HEK293 (cell line): ENCODE results near the gene EHMT1.

Experiments
- CTCF ChIA-PET: fragments of 350-600 bp; formaldehyde crosslinking; extraction: SDS; loops from one replicate; lab custom pipeline; 2021; ENCODE audit warnings: antibody characterized with exemption; lab: Yijun Ruan, JAX
- POLR2A ChIA-PET: fragments of 300-600 bp; formaldehyde crosslinking; extraction: SDS; loops from one replicate; lab custom pipeline; 2020; ENCODE audit warnings: antibody characterized with exemption, inconsistent platforms; lab: Yijun Ruan, JAX
- H3K27ac ChIP-seq: fragments of 200-500 bp; sonication (Bioruptor generic); 2 replicates; pipeline ENCODE4 v1.5.1; 2014; ENCODE audit warnings: low read depth, low read length, control low read depth, inconsistent platforms; ENCODE audit errors: extremely low read depth
- H3K36me3 ChIP-seq, 2 experiments: fragments of 200-500 bp in 1 of 2; sonication (Bioruptor generic) in 1 of 2; 1 replicate in 1 of 2; 2 replicates in 1 of 2; pipeline ENCODE4 v1.5.1; 2014 to 2017; ENCODE audit warnings: inconsistent platforms in 2 of 2, low read length in 2 of 2; ENCODE audit not compliant: control insufficient read depth in 2 of 2, insufficient read depth in 1 of 2
- H3K4me1 ChIP-seq: fragments of 200-500 bp; sonication (Bioruptor generic); 2 replicates; pipeline ENCODE4 v1.5.1; 2014; ENCODE audit warnings: mild to moderate bottlenecking, low read length, inconsistent platforms; ENCODE audit not compliant: control insufficient read depth, insufficient read depth
- H3K4me3 ChIP-seq: 2 replicates; pipeline ENCODE4 v1.5.1; 2011; ENCODE audit warnings: low read depth, mild to moderate bottlenecking, control low read depth, low read length, moderate library complexity
- H3K9me3 ChIP-seq: fragments of 200-500 bp; sonication (Bioruptor generic); 2 replicates; pipeline ENCODE4 v1.5.1; 2014; ENCODE audit warnings: low read depth, low read length, inconsistent platforms; ENCODE audit not compliant: control insufficient read depth, insufficient read depth
- ATF2 ChIP-seq: fragments of 450-650 bp; formaldehyde crosslinking; IDR thresholded peaks from 2 replicates; pipeline ENCODE4 v1.5.1; 2016; ENCODE audit warnings: missing biosample characterization, missing genetic modification characterization, low read depth
- BCL6B ChIP-seq: fragments of 450-650 bp; formaldehyde crosslinking; IDR thresholded peaks from 2 replicates; pipeline ENCODE4 v1.5.1; 2017; ENCODE audit warnings: missing biosample characterization, missing genetic modification characterization
- FEZF1 ChIP-seq: fragments of 450-650 bp; formaldehyde crosslinking; IDR thresholded peaks from 2 replicates; pipeline ENCODE4 v1.5.1; 2016; ENCODE audit warnings: missing biosample characterization, missing genetic modification characterization
- GLIS2 ChIP-seq: fragments of 450-650 bp; formaldehyde crosslinking; IDR thresholded peaks from 2 replicates; pipeline ENCODE4 v1.5.1; 2016; ENCODE audit warnings: missing biosample characterization, missing genetic modification characterization
- HIC1 ChIP-seq: fragments of 450-650 bp; formaldehyde crosslinking; IDR thresholded peaks from 2 replicates; pipeline ENCODE4 v1.5.1; 2016; ENCODE audit warnings: missing biosample characterization, missing genetic modification characterization
- HOXA7 ChIP-seq: sonication (generic); formaldehyde crosslinking; IDR thresholded peaks from 2 replicates; pipeline ENCODE4 v1.8.1; 2022; ENCODE audit warnings: missing genetic modification reagents, borderline replicate concordance
- KLF7 ChIP-seq: fragments of 450-650 bp; formaldehyde crosslinking; IDR thresholded peaks from 2 replicates; pipeline ENCODE4 v1.5.1; 2016; ENCODE audit warnings: missing biosample characterization, missing genetic modification characterization, borderline replicate concordance
- OVOL3 ChIP-seq: fragments of 450-650 bp; formaldehyde crosslinking; IDR thresholded peaks from 2 replicates; pipeline ENCODE4 v1.5.1; 2016; ENCODE audit warnings: missing biosample characterization, missing genetic modification characterization
- YY2 ChIP-seq: fragments of 450-650 bp; formaldehyde crosslinking; IDR thresholded peaks from 2 replicates; pipeline ENCODE4 v1.5.1; 2016; ENCODE audit warnings: missing biosample characterization, missing genetic modification characterization
- ZBTB1 ChIP-seq: fragments of 450-650 bp; formaldehyde crosslinking; IDR thresholded peaks from 2 replicates; pipeline ENCODE4 v1.5.1; 2016; ENCODE audit warnings: missing biosample characterization, missing genetic modification characterization
- ZBTB20 ChIP-seq: fragments of 450-650 bp; formaldehyde crosslinking; IDR thresholded peaks from 2 replicates; pipeline ENCODE4 v1.5.1; 2016; ENCODE audit warnings: missing biosample characterization, missing genetic modification characterization
- ZBTB44 ChIP-seq: fragments of 450-650 bp; IDR thresholded peaks from 2 replicates; pipeline ENCODE4 v1.5.1; 2018; ENCODE audit warnings: missing biosample characterization, mild to moderate bottlenecking, missing genetic modification characterization
- ZFP3 ChIP-seq: fragments of 450-650 bp; formaldehyde crosslinking; IDR thresholded peaks from 2 replicates; pipeline ENCODE4 v1.5.1; 2016; ENCODE audit warnings: low read depth, missing biosample characterization, missing genetic modification characterization
- ZFP37 ChIP-seq: fragments of 450-650 bp; formaldehyde crosslinking; IDR thresholded peaks from 2 replicates; pipeline ENCODE4 v1.5.1; 2016; ENCODE audit warnings: missing biosample characterization, missing genetic modification characterization
- ZFP69B ChIP-seq: fragments of 450-650 bp; formaldehyde crosslinking; IDR thresholded peaks from 2 replicates; pipeline ENCODE4 v1.5.1; 2016; ENCODE audit warnings: missing biosample characterization, missing genetic modification characterization
- ZNF10 ChIP-seq: fragments of 450-650 bp; formaldehyde crosslinking; IDR thresholded peaks from 2 replicates; pipeline ENCODE4 v1.5.1; 2017; ENCODE audit warnings: missing biosample characterization, missing genetic modification characterization
- ZNF133 ChIP-seq: fragments of 450-650 bp; formaldehyde crosslinking; IDR thresholded peaks from 2 replicates; pipeline ENCODE4 v1.5.1; 2016; ENCODE audit warnings: missing biosample characterization, missing genetic modification characterization
- ZNF140 ChIP-seq: fragments of 450-650 bp; formaldehyde crosslinking; IDR thresholded peaks from 2 replicates; pipeline ENCODE4 v1.5.1; 2016; ENCODE audit warnings: missing biosample characterization, missing genetic modification characterization
- ZNF157 ChIP-seq: fragments of 450-650 bp; formaldehyde crosslinking; IDR thresholded peaks from 2 replicates; pipeline ENCODE4 v1.5.1; 2016; ENCODE audit warnings: missing biosample characterization, missing genetic modification characterization
- ZNF184 ChIP-seq: fragments of 450-650 bp; IDR thresholded peaks from 2 replicates; pipeline ENCODE4 v1.5.1; 2018; ENCODE audit warnings: missing biosample characterization, mild to moderate bottlenecking, missing genetic modification characterization
- ZNF529 ChIP-seq: fragments of 450-650 bp; formaldehyde crosslinking; IDR thresholded peaks from 2 replicates; pipeline ENCODE4 v1.5.1; 2017; ENCODE audit warnings: missing genetic modification characterization, missing biosample characterization; ENCODE audit not compliant: insufficient replicate concordance
- ZNF585B ChIP-seq: fragments of 450-650 bp; formaldehyde crosslinking; IDR thresholded peaks from 2 replicates; pipeline ENCODE4 v1.5.1; 2016; ENCODE audit warnings: missing biosample characterization, missing genetic modification characterization
- ZNF596 ChIP-seq: fragments of 450-650 bp; IDR thresholded peaks from 2 replicates; pipeline ENCODE4 v1.5.0; 2018; ENCODE audit warnings: missing biosample characterization, mild to moderate bottlenecking, missing genetic modification characterization, moderate library complexity
- ZNF639 ChIP-seq: fragments of 450-650 bp; formaldehyde crosslinking; IDR thresholded peaks from 2 replicates; pipeline ENCODE4 v1.5.1; 2016; ENCODE audit warnings: missing biosample characterization, missing genetic modification characterization
- ZNF654 ChIP-seq: fragments of 450-650 bp; formaldehyde crosslinking; IDR thresholded peaks from 2 replicates; pipeline ENCODE4 v1.5.1; 2016; ENCODE audit warnings: low read depth, missing biosample characterization, missing genetic modification characterization
- ZNF670 ChIP-seq: fragments of 450-650 bp; formaldehyde crosslinking; IDR thresholded peaks from 2 replicates; pipeline ENCODE4 v1.5.1; 2016; ENCODE audit warnings: missing biosample characterization, missing genetic modification characterization, low read depth
- ZNF707 ChIP-seq: fragments of 450-650 bp; formaldehyde crosslinking; IDR thresholded peaks from 2 replicates; pipeline ENCODE4 v1.5.1; 2016; ENCODE audit warnings: missing biosample characterization, missing genetic modification characterization
- ZNF791 ChIP-seq: fragments of 450-650 bp; formaldehyde crosslinking; IDR thresholded peaks from 2 replicates; pipeline ENCODE4 v1.5.1; 2016; ENCODE audit warnings: missing biosample characterization, missing genetic modification characterization
- ZSCAN16 ChIP-seq: fragments of 450-650 bp; formaldehyde crosslinking; IDR thresholded peaks from 2 replicates; pipeline ENCODE4 v1.5.1; 2016; ENCODE audit warnings: missing biosample characterization, missing genetic modification characterization

EHMT1 gene

GRCh38 chr9:137579259-137579604, 39.6 kb upstream of the EHMT1 start:
- Histone ChIP-seq H3K36me3 (peaks cover 6 to 75% of the 10 kb centered on the region in 2 experiments; a peak in 2 of 3 replicates), H3K4me1 (no peaks in the 10 kb centered on the region; the same call in 1 of the 2 replicates), H3K4me3 (no peak overlapping the region), H3K27ac (no peak overlapping the region), H3K9me3 (no peaks in the 10 kb centered on the region)
- CTCF ChIA-PET: interaction anchor here (0.7 to 2.5 kb wide), 14 partner anchors 9 to 342 kb away, joined by 3 to 24 read pairs (median 3); partner anchors contain the start of genes EHMT1 and ZMYND19
- TF ChIP-seq ZNF140 (tag by site-specific recombination) (no peak), KLF7 (tag by site-specific recombination) (no peak), GLIS2 (tag by site-specific recombination) (no peak), OVOL3 (tag by site-specific recombination) (no peak), ZNF791 (tag by site-specific recombination) (no peak), ZNF639 (no peak), ZFP3 (tag by site-specific recombination) (no peak), HIC1 (tag by site-specific recombination) (no peak), ZNF707 (tag by site-specific recombination) (no peak), ZNF133 (tag by site-specific recombination) (no peak), ZNF585B (no peak), YY2 (tag by site-specific recombination) (no peak), ZBTB20 (no peak), ZBTB1 (tag by site-specific recombination) (no peak), ZNF184 (tag by site-specific recombination) (no peak), ZFP37 (no peak), ZNF529 (no peak), ZNF157 (tag by site-specific recombination) (no peak), ZNF596 (tag by site-specific recombination) (no peak), ATF2 (tag by site-specific recombination) (no peak)
- POLR2A ChIA-PET: interaction anchor here (0.5 to 5.7 kb wide), 6 partner anchors 9 to 102 kb away, joined by 3 to 28 read pairs (median 10); partner anchors contain the start of genes ARRDC1, MRPL41 and ZMYND19

GRCh38 chr9:137580209-137580953, 38.4 kb upstream of the EHMT1 start:
- Histone ChIP-seq H3K9me3 (no peaks in the 10 kb centered on the region), H3K4me1 (no peaks in the 10 kb centered on the region; the same call in 1 of the 2 replicates), H3K27ac (0 out of 2 replicates have a peak overlapping the region, but pooled peaks have one; percentile 25), H3K36me3 (peaks cover 12 to 75% of the 10 kb centered on the region in 2 experiments; a peak in 2 of 3 replicates), H3K4me3 (no peak overlapping the region)
- CTCF ChIA-PET: interaction anchor here (0.6 to 2.4 kb wide), 7 partner anchors 11 to 61 kb away, joined by 3 to 9 read pairs (median 8); no protein-coding TSS in a partner anchor
- POLR2A ChIA-PET: interaction anchor here (0.6 to 5.7 kb wide), 6 partner anchors 8 to 287 kb away, joined by 4 to 28 read pairs (median 12); partner anchors contain the start of genes ARRDC1, EHMT1 and ZMYND19
- TF ChIP-seq ZSCAN16 (tag by site-specific recombination): no peak
- peak; percentile 55; the same call in 1 of the 2 replicates for TF ChIP-seq ZBTB44 (tag by site-specific recombination)
- TF ChIP-seq ZNF670 (tag by site-specific recombination): no peak
- TF ChIP-seq ZNF10 (tag by site-specific recombination): no peak
- TF ChIP-seq FEZF1 (tag by site-specific recombination): no peak
- TF ChIP-seq BCL6B (tag by site-specific recombination): no peak
- no peak for TF ChIP-seq HOXA7
- peak; percentile 46; the same call in 1 of the 2 replicates for TF ChIP-seq ZFP69B (tag by site-specific recombination)
- no peak for TF ChIP-seq ZNF654 (tag by site-specific recombination)
- no peak for TF ChIP-seq ZNF791 (tag by site-specific recombination)
